Myocyte (in vitro differentiated cells): Measurements from ENCODE around the gene TMEFF1. TPM values are rescaled to one million over a fixed set of nuclear protein-coding genes. Genes with fewer than 3 reads are reported as not detected.

ENCODE experiments used
- DNase-seq: peaks from one replicate; pipeline ENCODE4 v3.0.0-alpha.2; 2012; ENCODE audit warnings: low read depth
- total RNA-seq: library from RNA; depleted of rRNA; stranded (reverse); fragments of >200 nt; gene quantifications from 2 replicates; pipeline ENCODE4 v1.2.3, GENCODE V29; 2014

Gene TMEFF1
- total RNA-seq, 1 donor from 2014 or later = 5.6 TPM

- no peak for DNase-seq
These were observed 100.8 kb downstream of the TMEFF1 start for GRCh38 chr9:100573655-100574260.

- DNase-seq = no peak
These were observed 102.1 kb downstream of the TMEFF1 start for GRCh38 chr9:100575006-100575405.

- peak; percentile 77 for DNase-seq
These were observed 102.9 kb downstream of the TMEFF1 start for GRCh38 chr9:100575765-100576386.

- peak; percentile 94 for DNase-seq
These were observed 105.0 kb downstream of the TMEFF1 start, which contains the start of gene CAVIN4 for GRCh38 chr9:100577776-100578448. Gene CAVIN4 (plus strand): TSS chr9:100578079. CDS start chr9:100578144, 65 bp downstream.

- DNase-seq = peak; percentile 51
These were observed 105.7 kb downstream of the TMEFF1 start for GRCh38 chr9:100578610-100579009.

GRCh38 chr9:100579665-100580064 lies 106.7 kb downstream of the TMEFF1 start:
- DNase-seq = peak; percentile 70

GRCh38 chr9:100580257-100580656 lies 107.3 kb downstream of the TMEFF1 start:
- peak; percentile 74 for DNase-seq

- peak; percentile 67 for DNase-seq
These were observed 108.1 kb downstream of the TMEFF1 start for GRCh38 chr9:100581081-100581480.

GRCh38 chr9:100581661-100582060 lies 108.7 kb downstream of the TMEFF1 start:
- DNase-seq = peak; percentile 87

- DNase-seq = no peak
These were observed 110.3 kb downstream of the TMEFF1 start for GRCh38 chr9:100583014-100583802.

- DNase-seq = no peak
These were observed 112.0 kb downstream of the TMEFF1 start for GRCh38 chr9:100584951-100585350.

GRCh38 chr9:100586093-100586492 lies 113.1 kb downstream of the TMEFF1 start:
- DNase-seq = no peak

- DNase-seq = peak; percentile 72
These were observed 114.4 kb downstream of the TMEFF1 start for GRCh38 chr9:100587375-100587774.

GRCh38 chr9:100589582-100589981 lies 116.6 kb downstream of the TMEFF1 start:
- DNase-seq = no peak

- DNase-seq = no peak
These were observed 117.5 kb downstream of the TMEFF1 start for GRCh38 chr9:100590481-100590880.

GRCh38 chr9:100591139-100591538 lies 118.2 kb downstream of the TMEFF1 start:
- no peak for DNase-seq

GRCh38 chr9:100591639-100592412 lies 118.9 kb downstream of the TMEFF1 start:
- peak; percentile 83 for DNase-seq

- peak; percentile 82 for DNase-seq
These were observed 122.6 kb downstream of the TMEFF1 start for GRCh38 chr9:100595391-100596199.

GRCh38 chr9:100597236-100597635 lies 124.3 kb downstream of the TMEFF1 start:
- no peak for DNase-seq

- DNase-seq = peak; percentile 75
These were observed 125.7 kb downstream of the TMEFF1 start for GRCh38 chr9:100598641-100599145.
